Nephron (organoid): ENCODE data around the gene TBC1D10A.

Source experiments
- H3K27ac Mint-ChIP-seq, 3 experiments: 2 replicates each; pipeline ENCODE4 v1.8.0; 2020; ENCODE audit warnings: mixed read lengths in 3 of 3, mild to moderate bottlenecking in 2 of 3, moderate library complexity in 1 of 3
- H3K27me3 Mint-ChIP-seq: 2 replicates; pipeline ENCODE4 v1.8.0; 2021; ENCODE audit warnings: low read depth, mild to moderate bottlenecking, moderate library complexity, mixed read lengths
- H3K36me3 Mint-ChIP-seq: 2 replicates; pipeline ENCODE4 v1.8.0; 2020; ENCODE audit warnings: low read depth, mixed read lengths
- H3K4me1 Mint-ChIP-seq: 2 replicates; pipeline ENCODE4 v1.8.0; 2020; ENCODE audit warnings: mixed read lengths
- H3K4me3 Mint-ChIP-seq, 3 experiments: 2 replicates each; pipeline ENCODE4 v1.8.0; 2020; ENCODE audit warnings: mild to moderate bottlenecking in 3 of 3, mixed read lengths in 3 of 3, moderate library complexity in 2 of 3
- H3K9me3 Mint-ChIP-seq: 2 replicates; pipeline ENCODE4 v1.8.0; 2020; ENCODE audit warnings: mixed read lengths
- CTCF ChIP-seq, 3 experiments: fragments of 200-600 bp; sonication (generic); IDR thresholded peaks; one replicate each; pipeline ENCODE4 v1.5.0; 2021; ENCODE audit warnings: antibody characterized with exemption in 3 of 3; ENCODE audit not compliant: unreplicated experiment in 3 of 3

The TBC1D10A gene

GRCh38 chr22:30294066-30294465 is 32.7 kb downstream of the TBC1D10A start:
- Mint-ChIP-seq H3K4me1 (peaks cover 5% of the 10 kb centered on the region), H3K9me3 (no peaks in the 10 kb centered on the region), H3K27ac (no peak overlapping the region), H3K4me3 (no peak overlapping the region), H3K36me3 (peaks cover 10% of the 10 kb centered on the region), H3K27me3 (no peaks in the 10 kb centered on the region)
- TF ChIP-seq CTCF (IDR thresholded peaks at IDR 0.05; ENCODE audit: unreplicated experiment in 3 of 3): no peak

DNA sequence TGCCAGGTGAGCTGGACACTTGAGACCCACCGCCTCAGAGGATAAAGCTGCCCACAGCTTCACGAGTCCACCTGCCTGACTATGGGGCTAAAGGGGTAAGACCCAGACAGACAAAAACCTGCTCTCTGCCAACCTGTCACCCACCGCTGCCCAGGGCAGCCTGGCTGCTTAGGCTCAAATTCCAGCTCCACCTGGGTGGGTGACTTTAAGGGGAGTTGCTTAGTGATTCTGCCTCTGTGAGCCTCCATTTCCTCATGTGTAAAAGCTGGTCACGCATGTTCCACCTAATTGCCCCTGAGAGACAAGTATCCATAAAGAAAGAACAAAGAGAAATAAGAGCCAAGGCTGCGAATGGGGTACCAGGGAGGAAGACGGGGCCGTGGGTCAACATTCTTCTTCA is 33.7 kb downstream of the TBC1D10A start:
- H3K27ac Mint-ChIP-seq: no peak overlapping the region
- no peaks in the 10 kb centered on the region for H3K9me3 Mint-ChIP-seq
- H3K4me1 Mint-ChIP-seq: peaks cover 9% of the 10 kb centered on the region
- no peak for TF ChIP-seq CTCF (IDR thresholded peaks at IDR 0.05; ENCODE audit: unreplicated experiment in 3 of 3)
- peaks cover 10% of the 10 kb centered on the region for H3K36me3 Mint-ChIP-seq
- no peak overlapping the region for H3K4me3 Mint-ChIP-seq
- no peaks in the 10 kb centered on the region for H3K27me3 Mint-ChIP-seq

GRCh38 chr22:30292069-30292970 is 34.4 kb downstream of the TBC1D10A start:
- Mint-ChIP-seq H3K9me3 (no peaks in the 10 kb centered on the region), H3K36me3 (peaks cover 8% of the 10 kb centered on the region), H3K4me3 (no peak overlapping the region), H3K27me3 (no peaks in the 10 kb centered on the region), H3K27ac (no peak overlapping the region), H3K4me1 (peaks cover 13% of the 10 kb centered on the region)
- no peak for TF ChIP-seq CTCF (IDR thresholded peaks at IDR 0.05; ENCODE audit: unreplicated experiment in 3 of 3)

DNA sequence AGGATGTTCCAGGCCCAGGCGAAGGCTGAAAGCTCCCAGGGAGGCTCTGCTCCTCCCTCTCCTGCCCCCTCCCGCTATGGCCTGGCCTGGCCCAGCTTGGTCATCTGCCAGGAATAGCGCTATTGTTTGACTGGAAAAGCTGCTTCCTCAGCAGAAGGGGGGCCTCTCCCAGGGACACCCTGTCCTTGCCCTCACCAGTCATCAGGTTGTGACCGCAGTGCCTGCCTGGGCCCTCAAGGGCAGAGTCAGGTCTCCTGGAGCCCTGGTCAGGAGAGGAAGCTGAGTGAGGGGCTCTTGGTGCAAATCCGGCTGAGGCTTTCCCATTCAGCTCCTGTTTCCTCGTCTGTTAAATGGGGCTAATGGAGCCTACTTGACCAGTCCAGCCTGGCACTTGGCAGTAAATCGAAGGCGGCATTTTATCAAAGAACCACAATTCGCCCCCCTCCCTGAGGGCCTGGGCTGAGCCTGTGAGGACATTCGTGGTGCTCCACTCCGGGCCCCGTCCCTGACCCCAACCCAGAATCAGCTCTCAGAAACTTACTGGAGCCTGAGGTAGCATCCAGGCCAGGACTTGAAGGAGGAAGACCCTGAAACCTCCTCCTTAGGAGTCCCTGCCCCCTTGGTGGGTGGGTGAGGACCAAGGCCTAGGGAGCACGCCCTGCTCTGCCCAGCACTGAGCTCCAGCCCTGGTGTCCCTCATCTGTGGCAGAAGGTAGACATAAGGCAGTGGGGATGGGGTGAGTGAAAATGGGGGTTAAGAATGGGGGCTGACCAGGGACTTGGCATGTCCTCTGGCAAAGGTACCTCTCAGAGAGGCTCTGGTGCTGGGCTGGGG is 35.5 kb downstream of the TBC1D10A start:
- peaks cover 13% of the 10 kb centered on the region for H3K4me1 Mint-ChIP-seq
- no peak for TF ChIP-seq CTCF (IDR thresholded peaks at IDR 0.05; ENCODE audit: unreplicated experiment in 3 of 3)
- H3K36me3 Mint-ChIP-seq: peaks cover 7% of the 10 kb centered on the region
- no peaks in the 10 kb centered on the region for H3K9me3 Mint-ChIP-seq
- no peaks in the 10 kb centered on the region for H3K27me3 Mint-ChIP-seq
- H3K27ac Mint-ChIP-seq: peak overlapping the region in 1 of 3 experiments; percentile 56
- H3K4me3 Mint-ChIP-seq: no peak overlapping the region

GRCh38 chr22:30290342-30291057 is 36.2 kb downstream of the TBC1D10A start:
- H3K9me3 Mint-ChIP-seq: no peaks in the 10 kb centered on the region
- H3K4me3 Mint-ChIP-seq: peak overlapping the region; percentile 90 to 95 (median 92)
- H3K36me3 Mint-ChIP-seq: peaks cover 7% of the 10 kb centered on the region
- H3K4me1 Mint-ChIP-seq: peaks cover 13% of the 10 kb centered on the region
- no peaks in the 10 kb centered on the region for H3K27me3 Mint-ChIP-seq
- H3K27ac Mint-ChIP-seq: peak overlapping the region in 1 of 3 experiments; percentile 18
- TF ChIP-seq CTCF (IDR thresholded peaks at IDR 0.05; ENCODE audit: unreplicated experiment in 3 of 3): no peak
